HG03565 (cell line): Measurements from ENCODE around the gene VAV2.
"Not testable (repeated sequence)": the region's sequence is repeated elsewhere in the genome, so short reads cannot be mapped to it uniquely, and the experiment has no call there.

Source experiments
- ATAC-seq: cut with Tn5 transposase; IDR thresholded peaks from one replicate; pipeline ENCODE4 v1.9.1; 2021; ENCODE audit warnings: mild to moderate bottlenecking, moderate library complexity; ENCODE audit not compliant: unreplicated experiment

VAV2 gene

GRCh38 chr9:133901184-133901835, 90.8 kb downstream of the VAV2 start:
- no peak for ATAC-seq

- no peak for ATAC-seq
Observed at GRCh38 chr9:133897675-133898074, 94.4 kb downstream of the VAV2 start.

- not testable (repeated sequence) for ATAC-seq
Observed at GRCh38 chr9:133896007-133896406, 96.1 kb downstream of the VAV2 start.

GRCh38 chr9:133895335-133895734, 96.8 kb downstream of the VAV2 start:
- ATAC-seq = no peak

GRCh38 chr9:133894377-133895321, 97.5 kb downstream of the VAV2 start:
- no peak for ATAC-seq

GRCh38 chr9:133893191-133893994, 98.7 kb downstream of the VAV2 start:
- ATAC-seq = no peak

GRCh38 chr9:133892193-133892920, 99.8 kb downstream of the VAV2 start:
- ATAC-seq = no peak

GRCh38 chr9:133891741-133892140, 100.4 kb downstream of the VAV2 start:
- no peak for ATAC-seq

GRCh38 chr9:133890583-133890982, 101.5 kb downstream of the VAV2 start:
- ATAC-seq = no peak

GRCh38 chr9:133889584-133890301, 102.4 kb downstream of the VAV2 start:
- no peak for ATAC-seq

- ATAC-seq = no peak
Observed at GRCh38 chr9:133888809-133889491, 103.2 kb downstream of the VAV2 start.

GRCh38 chr9:133888048-133888808, 103.9 kb downstream of the VAV2 start:
- no peak for ATAC-seq

GRCh38 chr9:133887540-133888047, 104.5 kb downstream of the VAV2 start:
- no peak for ATAC-seq

GRCh38 chr9:133886563-133887501, 105.3 kb downstream of the VAV2 start:
- ATAC-seq = no peak

GRCh38 chr9:133884907-133885744, 107.0 kb downstream of the VAV2 start:
- no peak for ATAC-seq
